Hepatocyte (in vitro differentiated cells): ENCODE measurements around the gene CRYBG2.

ENCODE experiments used
- EZH2 ChIP-seq: fragments of 200-600 bp; sonication (generic); IDR thresholded peaks from 2 replicates; pipeline ENCODE4 v1.6.1; 2016; ENCODE audit warnings: antibody characterized with exemption, mild to moderate bottlenecking, borderline replicate concordance
- EZH2phosphoT487 ChIP-seq: fragments of 200-600 bp; sonication (generic); IDR thresholded peaks from one replicate; pipeline ENCODE4 v1.6.1; 2018; ENCODE audit warnings: antibody characterized with exemption, mild to moderate bottlenecking, low read depth, moderate library complexity; ENCODE audit not compliant: unreplicated experiment, severe bottlenecking
- TF ChIP-seq, protein P1 (sequence below): fragments of 200-600 bp; sonication (generic); IDR thresholded peaks from 2 replicates; pipeline ENCODE4 v1.5.1; 2016; ENCODE audit warnings: antibody characterized with exemption, mild to moderate bottlenecking; ENCODE audit not compliant: poor library complexity

GRCh38 chr1:26280333-26281042, 73.4 kb downstream of the CRYBG2 start:
- TF ChIP-seq EZH2 (no peak), EZH2phosphoT487 (no peak)
- TF ChIP-seq, protein P1, sequence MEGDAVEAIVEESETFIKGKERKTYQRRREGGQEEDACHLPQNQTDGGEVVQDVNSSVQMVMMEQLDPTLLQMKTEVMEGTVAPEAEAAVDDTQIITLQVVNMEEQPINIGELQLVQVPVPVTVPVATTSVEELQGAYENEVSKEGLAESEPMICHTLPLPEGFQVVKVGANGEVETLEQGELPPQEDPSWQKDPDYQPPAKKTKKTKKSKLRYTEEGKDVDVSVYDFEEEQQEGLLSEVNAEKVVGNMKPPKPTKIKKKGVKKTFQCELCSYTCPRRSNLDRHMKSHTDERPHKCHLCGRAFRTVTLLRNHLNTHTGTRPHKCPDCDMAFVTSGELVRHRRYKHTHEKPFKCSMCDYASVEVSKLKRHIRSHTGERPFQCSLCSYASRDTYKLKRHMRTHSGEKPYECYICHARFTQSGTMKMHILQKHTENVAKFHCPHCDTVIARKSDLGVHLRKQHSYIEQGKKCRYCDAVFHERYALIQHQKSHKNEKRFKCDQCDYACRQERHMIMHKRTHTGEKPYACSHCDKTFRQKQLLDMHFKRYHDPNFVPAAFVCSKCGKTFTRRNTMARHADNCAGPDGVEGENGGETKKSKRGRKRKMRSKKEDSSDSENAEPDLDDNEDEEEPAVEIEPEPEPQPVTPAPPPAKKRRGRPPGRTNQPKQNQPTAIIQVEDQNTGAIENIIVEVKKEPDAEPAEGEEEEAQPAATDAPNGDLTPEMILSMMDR: no peak
